ENCODE data around the gene VPREB1.
"Not testable (repeated sequence)": the region's sequence is repeated elsewhere in the genome, so short reads cannot be mapped to it uniquely, and the experiment has no call there.

VPREB1 gene

GRCh38 chr22:22215659-22216449 is 28.7 kb upstream of the VPREB1 start:
- no peak for DNase-seq (ENCODE audit: low read depth)
- no peak overlapping the region for H3K4me3 ChIP-seq (ENCODE audit: low read depth, low read length)
- TF ChIP-seq CTCF (conservative IDR thresholded peaks at IDR 0.05; ENCODE audit: low read depth, low read length), result no peak

GRCh38 chr22:22216450-22216959 is 28.1 kb upstream of the VPREB1 start:
- no peak overlapping the region for H3K4me3 ChIP-seq (ENCODE audit: low read depth, low read length)
- DNase-seq (ENCODE audit: low read depth), result no peak
- no peak for TF ChIP-seq CTCF (conservative IDR thresholded peaks at IDR 0.05; ENCODE audit: low read depth, low read length)

GRCh38 chr22:22218302-22218701 is 26.3 kb upstream of the VPREB1 start:
- no peak for DNase-seq (ENCODE audit: low read depth)
- TF ChIP-seq CTCF (conservative IDR thresholded peaks at IDR 0.05; ENCODE audit: low read depth, low read length), result no peak
- no peak overlapping the region for H3K4me3 ChIP-seq (ENCODE audit: low read depth, low read length)

- no peak overlapping the region for H3K4me3 ChIP-seq (ENCODE audit: low read depth, low read length)
- no peak for TF ChIP-seq CTCF (conservative IDR thresholded peaks at IDR 0.05; ENCODE audit: low read depth, low read length)
- no peak for DNase-seq (ENCODE audit: low read depth)
Observed at GRCh38 chr22:22219140-22219996, 25.2 kb upstream of the VPREB1 start.

- not testable (repeated sequence) for H3K4me3 ChIP-seq (ENCODE audit: low read depth, low read length); DNase-seq (ENCODE audit: low read depth)
Observed at GRCh38 chr22:22221043-22221442, 23.5 kb upstream of the VPREB1 start.

GRCh38 chr22:22226448-22227187 is 18.0 kb upstream of the VPREB1 start:
- DNase-seq (ENCODE audit: low read depth), result no peak
- no peak for TF ChIP-seq CTCF (conservative IDR thresholded peaks at IDR 0.05; ENCODE audit: low read depth, low read length)
- H3K4me3 ChIP-seq (ENCODE audit: low read depth, low read length), result no peak overlapping the region

- DNase-seq (ENCODE audit: low read depth), result no peak
- no peak overlapping the region for H3K4me3 ChIP-seq (ENCODE audit: low read depth, low read length)
- TF ChIP-seq CTCF (conservative IDR thresholded peaks at IDR 0.05; ENCODE audit: low read depth, low read length), result no peak
Observed at GRCh38 chr22:22228421-22228820, 16.2 kb upstream of the VPREB1 start.
